ENCODE measurements around the gene ZNF76. TPM values are rescaled to one million over a fixed set of nuclear protein-coding genes. Genes with fewer than 3 reads are reported as not detected.

Gene ZNF76
- total and polyA plus RNA-seq, 9 of the 15 experiments (the other 6 are each of a cell fraction or from before 2014, with no cell fraction given) = 1.2 to 17.8 (median 10.7) TPM

- TF ChIP-seq CC2D1A (IDR thresholded peaks at IDR 0.05) (peak; percentile 92), KLF13 (tag; IDR thresholded peaks at IDR 0.05; ENCODE audit: borderline replicate concordance, low read depth) (peak; percentile 98), TCF7 (IDR thresholded peaks at IDR 0.05; ENCODE audit: borderline replicate concordance) (peak; percentile 71; the same call in 1 of the 2 replicates), SETDB1 (IDR thresholded peaks at IDR 0.05; ENCODE audit: low read length) (no peak), XRCC3 (IDR thresholded peaks at IDR 0.05) (no peak), FOXJ3 (CRISPR knock-in tag; IDR thresholded peaks at IDR 0.05) (no peak), BRF1 (IDR thresholded peaks at IDR 0.05; ENCODE audit: borderline replicate concordance, extremely low read depth, insufficient read length) (no peak), ZNF507 (tag; conservative IDR thresholded peaks at IDR 0.05) (no peak), SMARCB1 (IDR thresholded peaks at IDR 0.05; ENCODE audit: insufficient read length, low read depth) (no peak), POU5F1 (IDR thresholded peaks at IDR 0.05; ENCODE audit: borderline replicate concordance, low read depth, low read length, partially characterized antibody) (no peak), KLF16 (IDR thresholded peaks at IDR 0.05) (peak; percentile 47; the same call in 1 of the 2 replicates), ZNF76 (CRISPR knock-in tag; IDR thresholded peaks at IDR 0.05; ENCODE audit: borderline replicate concordance) (no peak), PPARD (CRISPR knock-in tag; IDR thresholded peaks at IDR 0.05) (no peak), DDX20 (tag; IDR thresholded peaks at IDR 0.05; ENCODE audit: low read depth) (no peak), MBD1 (CRISPR knock-in tag; IDR thresholded peaks at IDR 0.05) (no peak), ZFP36 (IDR thresholded peaks at IDR 0.05; ENCODE audit: low read depth, low read length, partially characterized antibody) (no peak), PRDM10 (IDR thresholded peaks at IDR 0.05; ENCODE audit: partially characterized antibody) (peak; percentile 28), BACH1 (tag; IDR thresholded peaks at IDR 0.05) (no peak), XRCC5 (IDR thresholded peaks at IDR 0.05; ENCODE audit: low read depth, low read length) (peak; percentile 88)
- TF ChIP-seq, protein P1, sequence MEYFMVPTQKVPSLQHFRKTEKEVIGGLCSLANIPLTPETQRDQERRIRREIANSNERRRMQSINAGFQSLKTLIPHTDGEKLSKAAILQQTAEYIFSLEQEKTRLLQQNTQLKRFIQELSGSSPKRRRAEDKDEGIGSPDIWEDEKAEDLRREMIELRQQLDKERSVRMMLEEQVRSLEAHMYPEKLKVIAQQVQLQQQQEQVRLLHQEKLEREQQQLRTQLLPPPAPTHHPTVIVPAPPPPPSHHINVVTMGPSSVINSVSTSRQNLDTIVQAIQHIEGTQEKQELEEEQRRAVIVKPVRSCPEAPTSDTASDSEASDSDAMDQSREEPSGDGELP (CRISPR knock-in tag; IDR thresholded peaks at IDR 0.05; ENCODE audit: borderline replicate concordance) = peak; percentile 85
- TF ChIP-seq, protein P2, sequence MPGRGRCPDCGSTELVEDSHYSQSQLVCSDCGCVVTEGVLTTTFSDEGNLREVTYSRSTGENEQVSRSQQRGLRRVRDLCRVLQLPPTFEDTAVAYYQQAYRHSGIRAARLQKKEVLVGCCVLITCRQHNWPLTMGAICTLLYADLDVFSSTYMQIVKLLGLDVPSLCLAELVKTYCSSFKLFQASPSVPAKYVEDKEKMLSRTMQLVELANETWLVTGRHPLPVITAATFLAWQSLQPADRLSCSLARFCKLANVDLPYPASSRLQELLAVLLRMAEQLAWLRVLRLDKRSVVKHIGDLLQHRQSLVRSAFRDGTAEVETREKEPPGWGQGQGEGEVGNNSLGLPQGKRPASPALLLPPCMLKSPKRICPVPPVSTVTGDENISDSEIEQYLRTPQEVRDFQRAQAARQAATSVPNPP (IDR thresholded peaks at IDR 0.05; ENCODE audit: borderline replicate concordance, insufficient read depth, insufficient read length) = no peak
These were observed 82.9 kb downstream of the ZNF76 start, which contains the start of gene PPARD (continued) for GRCh38 chr6:35342258-35343091.

Measured in K562 (cell line).